Tibial nerve (tissue), 4 donors: ENCODE measurements around the gene FMO4. TPM values are rescaled to one million over a fixed set of nuclear protein-coding genes. Genes with fewer than 3 reads are reported as not detected.
"Not testable (repeated sequence)": the region's sequence is repeated elsewhere in the genome, so short reads cannot be mapped to it uniquely, and the experiment has no call there.

ENCODE experiments used
- DNase-seq, 2 donors: peaks; one replicate each; pipeline ENCODE4 v3.0.0-alpha.2; 2019; ENCODE audit warnings: low spot score in 2 of 2
- H3K27ac ChIP-seq, 4 donors: fragments of 200-600 bp; sonication (generic) in 3 of 4; one replicate each; pipeline ENCODE4 v1.5.1; 2017 to 2019; ENCODE audit warnings: mild to moderate bottlenecking in 1 of 4
- H3K27me3 ChIP-seq, 2 donors: fragments of 200-600 bp; sonication (generic) in 1 of 2; one replicate each; pipeline versions ENCODE4 v1.5.1 to v1.6.0; 2017 to 2019
- H3K36me3 ChIP-seq, 3 donors: fragments of 200-600 bp; sonication (generic); one replicate each; pipeline ENCODE4 v1.5.1; 2018 to 2019
- H3K4me1 ChIP-seq, 4 donors: fragments of 200-600 bp; sonication (generic) in 3 of 4; one replicate each; pipeline ENCODE4 v1.5.1; 2017 to 2019
- H3K4me3 ChIP-seq, 4 donors: fragments of 200-600 bp; sonication (generic) in 3 of 4; one replicate each; pipeline ENCODE4 v1.5.1; 2017 to 2019; ENCODE audit warnings: mild to moderate bottlenecking in 1 of 4, moderate library complexity in 1 of 4
- H3K9me3 ChIP-seq, 4 donors: fragments of 200-600 bp; sonication (generic) in 3 of 4; one replicate each; pipeline ENCODE4 v1.5.1; 2017 to 2019
- EP300 ChIP-seq, 2 donors: sonication (generic); formaldehyde crosslinking; IDR thresholded peaks; one replicate each; pipeline ENCODE4 v1.6.1; 2017; ENCODE audit warnings: antibody characterized with exemption in 2 of 2, mild to moderate bottlenecking in 1 of 2
- POLR2A ChIP-seq, 2 donors: fragments of 450-650 bp; IDR thresholded peaks; one replicate each; pipeline ENCODE4 v1.6.1; 2017; ENCODE audit warnings: antibody characterized with exemption in 2 of 2, mild to moderate bottlenecking in 2 of 2, moderate library complexity in 2 of 2
- WGBS, 2 donors: methylation state at CpG; one replicate each; pipeline ENCODE4 v1.1.5; 2018; 5-methylcytosine and 5-hydroxymethylcytosine counted together
- total RNA-seq, 4 donors: library from RNA; depleted of rRNA; stranded (reverse); fragments of >200 nt; gene quantifications; one replicate each; pipeline ENCODE4 v1.1.0, GENCODE V29; 2016
- TF ChIP-seq, protein P1 (sequence below), 5 experiments: fragments of 200-600 bp in 3 of 5; fragments of 450-650 bp in 2 of 5; sonication (generic) in 3 of 5; IDR thresholded peaks; one replicate each; pipeline ENCODE4 v1.5.1; 2016 to 2019; ENCODE audit warnings: antibody characterized with exemption in 5 of 5, mild to moderate bottlenecking in 3 of 5, moderate library complexity in 2 of 5

FMO4 gene
- total RNA-seq, 4 donors from 2014 or later: 2.4 to 27.3 (median 3.9) TPM

DNA sequence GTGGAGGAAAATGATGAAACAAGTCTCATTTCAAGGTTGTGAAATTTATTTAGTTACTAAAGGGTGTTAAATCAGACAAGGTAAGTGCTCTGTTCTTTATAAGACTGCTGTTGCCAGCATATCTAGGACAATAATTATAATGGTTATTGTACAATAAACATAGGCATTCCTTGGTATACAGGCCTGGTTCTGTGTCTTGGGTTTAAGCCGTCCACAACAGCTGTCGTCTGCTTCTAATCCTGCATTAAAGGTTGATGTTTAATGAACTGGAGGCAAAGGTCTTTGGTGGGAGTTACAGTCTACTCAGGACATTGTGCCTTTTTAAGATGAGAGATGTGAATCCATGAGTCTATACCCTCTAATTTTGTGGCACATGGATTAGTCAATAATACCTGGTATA, 23.4 kb upstream of the FMO4 start:
- H3K27ac ChIP-seq: no peak overlapping the region
- no peak overlapping the region for H3K4me3 ChIP-seq
- H3K4me1 ChIP-seq: no peaks in the 10 kb centered on the region
- H3K27me3 ChIP-seq: no peaks in the 10 kb centered on the region
- no peaks in the 10 kb centered on the region for H3K36me3 ChIP-seq
- WGBS, 2 donors: 66 to 80% methylated on average over 2 of the region's 2 CpGs
- DNase-seq: no peak
- no peaks in the 10 kb centered on the region for H3K9me3 ChIP-seq
- no peak for TF ChIP-seq EP300 (IDR thresholded peaks at IDR 0.05)
- TF ChIP-seq, protein P1, sequence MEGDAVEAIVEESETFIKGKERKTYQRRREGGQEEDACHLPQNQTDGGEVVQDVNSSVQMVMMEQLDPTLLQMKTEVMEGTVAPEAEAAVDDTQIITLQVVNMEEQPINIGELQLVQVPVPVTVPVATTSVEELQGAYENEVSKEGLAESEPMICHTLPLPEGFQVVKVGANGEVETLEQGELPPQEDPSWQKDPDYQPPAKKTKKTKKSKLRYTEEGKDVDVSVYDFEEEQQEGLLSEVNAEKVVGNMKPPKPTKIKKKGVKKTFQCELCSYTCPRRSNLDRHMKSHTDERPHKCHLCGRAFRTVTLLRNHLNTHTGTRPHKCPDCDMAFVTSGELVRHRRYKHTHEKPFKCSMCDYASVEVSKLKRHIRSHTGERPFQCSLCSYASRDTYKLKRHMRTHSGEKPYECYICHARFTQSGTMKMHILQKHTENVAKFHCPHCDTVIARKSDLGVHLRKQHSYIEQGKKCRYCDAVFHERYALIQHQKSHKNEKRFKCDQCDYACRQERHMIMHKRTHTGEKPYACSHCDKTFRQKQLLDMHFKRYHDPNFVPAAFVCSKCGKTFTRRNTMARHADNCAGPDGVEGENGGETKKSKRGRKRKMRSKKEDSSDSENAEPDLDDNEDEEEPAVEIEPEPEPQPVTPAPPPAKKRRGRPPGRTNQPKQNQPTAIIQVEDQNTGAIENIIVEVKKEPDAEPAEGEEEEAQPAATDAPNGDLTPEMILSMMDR (IDR thresholded peaks at IDR 0.05): no peak
- TF ChIP-seq POLR2A (IDR thresholded peaks at IDR 0.05): no peak

DNA sequence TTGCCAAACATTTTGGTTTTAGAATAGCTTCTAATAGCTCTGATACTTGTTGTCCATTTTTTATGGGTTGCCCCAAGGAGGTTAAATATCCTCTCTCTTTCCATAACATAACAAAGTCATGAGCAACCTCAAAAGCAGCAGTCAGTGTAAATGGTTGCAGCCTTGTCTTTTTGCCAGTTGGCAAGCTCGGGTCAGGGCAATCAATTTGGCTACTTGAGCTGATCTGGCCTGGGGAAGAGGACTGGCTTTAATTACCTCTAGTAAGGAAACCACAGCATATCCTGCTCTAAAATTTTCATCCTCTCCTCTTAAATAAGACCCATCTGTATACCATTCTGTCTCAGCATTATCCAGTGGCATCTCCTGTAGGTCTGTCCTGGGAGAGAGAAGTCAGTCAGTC, 21.2 kb upstream of the FMO4 start:
- Histone ChIP-seq H3K4me3 (no peak overlapping the region), H3K4me1 (no peaks in the 10 kb centered on the region), H3K9me3 (no peaks in the 10 kb centered on the region), H3K27ac (no peak overlapping the region), H3K27me3 (no peaks in the 10 kb centered on the region), H3K36me3 (no peaks in the 10 kb centered on the region)
- TF ChIP-seq EP300 (IDR thresholded peaks at IDR 0.05): no peak
- TF ChIP-seq POLR2A (IDR thresholded peaks at IDR 0.05): no peak
- TF ChIP-seq, protein P1 (IDR thresholded peaks at IDR 0.05): no peak
- no peak for DNase-seq
- 45 to 67% methylated on average over 1 of the region's 1 CpG for WGBS, 2 donors

DNA sequence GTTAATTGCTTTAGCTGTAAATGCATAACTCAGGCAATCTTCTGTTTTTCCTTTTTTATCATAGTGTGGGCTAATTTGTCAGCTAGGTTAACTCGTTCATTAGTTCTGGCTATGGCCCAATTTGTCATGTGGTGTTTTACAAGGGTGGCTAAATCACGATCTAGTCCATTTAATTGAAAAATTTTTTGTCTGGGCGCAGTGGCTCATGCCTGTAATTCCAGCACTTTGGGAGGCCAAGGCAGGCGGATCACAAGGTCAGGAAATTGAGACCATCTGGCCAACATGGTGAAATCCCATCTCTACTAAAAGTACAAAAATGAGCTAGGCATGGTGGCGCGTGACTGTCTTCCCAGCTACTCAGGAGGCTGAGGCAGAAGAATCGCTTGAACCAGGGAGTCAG, 18.6 kb upstream of the FMO4 start:
- not testable (repeated sequence) for H3K27ac ChIP-seq, H3K4me1 ChIP-seq, DNase-seq, H3K27me3 ChIP-seq, H3K36me3 ChIP-seq, H3K4me3 ChIP-seq
- peaks cover 0 to 15% (median 4%) of the 10 kb centered on the region in 4 donors for H3K9me3 ChIP-seq
- WGBS, 2 donors: 62 to 70% methylated on average over 7 of the region's 7 CpGs

DNA sequence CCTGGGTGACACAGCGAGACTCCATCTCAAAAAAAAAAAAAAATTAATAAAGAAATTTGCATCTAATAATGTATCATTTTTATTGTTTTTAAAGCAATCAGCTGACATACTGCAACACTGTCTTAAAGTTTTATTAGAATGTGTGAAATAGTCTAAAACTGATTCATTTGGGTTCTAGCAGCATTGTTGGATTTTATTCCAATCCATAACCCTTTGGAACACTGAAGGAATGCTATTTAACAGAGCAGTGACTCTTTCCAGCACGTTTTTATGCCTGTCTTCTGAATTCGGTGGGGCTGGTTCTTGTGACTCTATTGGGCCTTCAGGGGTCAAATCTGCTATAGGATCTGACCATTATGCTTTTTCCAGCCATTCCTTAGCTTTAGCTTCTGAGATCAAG, 18.2 kb upstream of the FMO4 start:
- Histone ChIP-seq H3K36me3 (no peaks in the 10 kb centered on the region), H3K4me1 (no peaks in the 10 kb centered on the region), H3K4me3 (no peak overlapping the region), H3K9me3 (peaks cover 0 to 19% (median 4%) of the 10 kb centered on the region in 4 donors), H3K27ac (no peak overlapping the region), H3K27me3 (no peaks in the 10 kb centered on the region)
- 66 to 83% methylated on average over 3 of the region's 3 CpGs for WGBS, 2 donors
- TF ChIP-seq EP300 (IDR thresholded peaks at IDR 0.05) (no peak), POLR2A (IDR thresholded peaks at IDR 0.05) (no peak)
- TF ChIP-seq, protein P1 (IDR thresholded peaks at IDR 0.05): no peak
- no peak for DNase-seq

DNA sequence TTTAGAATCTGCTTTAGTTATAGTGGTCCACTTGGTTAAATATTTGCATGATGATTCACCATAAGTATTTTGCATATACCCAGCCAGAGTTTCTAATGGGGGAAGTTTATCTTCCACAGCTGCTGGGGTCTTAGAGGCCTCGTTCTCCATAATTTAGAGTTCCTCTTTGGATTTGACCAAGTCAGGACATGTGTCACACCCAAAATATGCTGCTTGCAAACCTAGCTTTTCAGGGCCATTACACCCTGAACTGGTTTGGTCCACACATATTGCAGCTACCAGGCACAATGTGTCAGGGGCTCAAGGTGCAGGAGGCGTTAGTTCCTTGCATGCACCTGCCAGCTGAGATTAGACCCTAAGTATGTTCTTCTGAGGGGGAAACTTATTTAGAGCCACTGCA, 17.1 kb upstream of the FMO4 start:
- Histone ChIP-seq H3K9me3 (peaks cover 0 to 28% (median 4%) of the 10 kb centered on the region in 4 donors), H3K4me1 (no peaks in the 10 kb centered on the region), H3K36me3 (no peaks in the 10 kb centered on the region), H3K27me3 (no peaks in the 10 kb centered on the region), H3K27ac (no peak overlapping the region), H3K4me3 (no peak overlapping the region)
- TF ChIP-seq, protein P1 (IDR thresholded peaks at IDR 0.05): no peak
- TF ChIP-seq POLR2A (IDR thresholded peaks at IDR 0.05) (no peak), EP300 (IDR thresholded peaks at IDR 0.05) (no peak)
- WGBS, 2 donors: 70 to 80% methylated on average over 2 of the region's 2 CpGs
- DNase-seq: no peak

DNA sequence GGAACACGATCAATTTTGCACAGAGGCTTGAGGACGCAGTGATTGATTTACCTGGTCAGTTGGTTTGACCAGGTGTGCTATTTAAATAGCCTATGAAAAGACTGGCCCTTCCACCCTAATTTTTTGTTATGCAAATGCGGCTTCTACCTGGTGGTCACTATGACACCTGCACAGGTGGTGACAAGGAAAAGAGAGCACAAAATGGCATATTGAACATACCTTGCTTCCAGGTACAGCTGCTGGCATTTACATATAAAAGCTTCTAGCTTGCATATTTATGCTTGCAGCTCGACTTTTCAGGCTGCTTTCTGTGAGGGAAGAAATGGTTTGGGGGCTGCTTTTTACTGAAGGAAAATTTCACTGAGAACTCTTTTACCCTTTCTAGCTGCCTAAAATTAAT, 15.3 kb upstream of the FMO4 start:
- no peak overlapping the region for H3K27ac ChIP-seq
- DNase-seq: no peak
- peaks cover 0 to 32% (median 4%) of the 10 kb centered on the region in 4 donors for H3K9me3 ChIP-seq
- H3K36me3 ChIP-seq: no peaks in the 10 kb centered on the region
- 80 to 81% methylated on average over 4 of the region's 4 CpGs for WGBS, 2 donors
- no peak overlapping the region for H3K4me3 ChIP-seq
- H3K4me1 ChIP-seq: no peaks in the 10 kb centered on the region
- no peaks in the 10 kb centered on the region for H3K27me3 ChIP-seq
- TF ChIP-seq EP300 (IDR thresholded peaks at IDR 0.05): no peak
- TF ChIP-seq, protein P1 (IDR thresholded peaks at IDR 0.05): no peak
- no peak for TF ChIP-seq POLR2A (IDR thresholded peaks at IDR 0.05)
